HPDE6-E6E7 (cell line): ENCODE data around the gene INPPL1.

Experiments used
- DNase-seq: peaks from one replicate; pipeline ENCODE4 v3.0.0; 2011; ENCODE audit warnings: missing footprints; ENCODE audit errors: extremely low spot score

INPPL1 gene

DNA sequence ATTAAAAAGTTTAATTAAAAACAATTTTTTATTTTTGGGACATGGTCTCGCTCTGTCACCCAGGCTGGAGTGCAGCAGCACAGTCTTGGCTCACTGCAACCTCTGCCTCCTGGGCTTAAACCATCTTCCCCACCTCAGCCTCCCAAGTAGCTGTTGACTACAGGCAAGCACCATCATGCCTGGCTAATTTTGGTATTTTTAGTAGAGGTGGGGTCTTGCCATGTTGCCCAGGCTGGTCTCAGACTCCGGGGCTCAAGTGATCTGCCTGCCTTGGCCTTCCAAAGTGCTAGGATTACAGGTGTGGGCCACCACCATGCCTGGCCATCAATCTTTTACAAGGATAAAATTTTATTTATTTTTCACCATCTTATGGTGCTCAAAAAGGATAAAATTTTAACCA, 62.7 kb downstream of the INPPL1 start:
- no peak for DNase-seq
